ENCODE measurements around the gene OPCML. TPM values are rescaled to one million over a fixed set of nuclear protein-coding genes. Genes with fewer than 3 reads are reported as not detected.

Gene OPCML
- polyA plus RNA-seq, 3 donors from 2014 or later = not detected

- Mint-ChIP-seq H3K9me3 (peaks cover 0 to 17% (median 3%) of the 10 kb centered on the region in 6 donors), H3K4me3 (no peak overlapping the region), H3K36me3 (no peaks in the 10 kb centered on the region), H3K4me1 (no peaks in the 10 kb centered on the region), H3K27me3 (ENCODE audit: low read depth in 3 of 3) (peaks cover 3 to 8% (median 3%) of the 10 kb centered on the region in 3 donors), H3K27ac (no peak overlapping the region)
- DNase-seq = no peak
Measured at GRCh38 chr11:133476570-133477250, 55.6 kb downstream of the OPCML start.

- Mint-ChIP-seq H3K27me3 (ENCODE audit: low read depth in 3 of 3) (peaks cover 0 to 6% (median 3%) of the 10 kb centered on the region in 3 donors), H3K9me3 (peaks cover 2 to 9% (median 4%) of the 10 kb centered on the region in 6 donors), H3K36me3 (no peaks in the 10 kb centered on the region), H3K4me3 (no peak overlapping the region), H3K27ac (no peak overlapping the region), H3K4me1 (no peaks in the 10 kb centered on the region)
- no peak for DNase-seq
Measured at GRCh38 chr11:133474461-133474860, 57.8 kb downstream of the OPCML start.

GRCh38 chr11:133467686-133468085 lies 64.6 kb downstream of the OPCML start:
- H3K4me3 Mint-ChIP-seq = no peak overlapping the region
- peaks cover 0 to 2% (median 0%) of the 10 kb centered on the region in 3 donors for H3K27me3 Mint-ChIP-seq (ENCODE audit: low read depth in 3 of 3)
- no peaks in the 10 kb centered on the region for H3K36me3 Mint-ChIP-seq
- H3K27ac Mint-ChIP-seq = no peak overlapping the region
- no peaks in the 10 kb centered on the region for H3K4me1 Mint-ChIP-seq
- H3K9me3 Mint-ChIP-seq = peaks cover 0 to 8% (median 2%) of the 10 kb centered on the region in 6 donors
- DNase-seq = no peak

- peaks cover 0 to under 1% (median 0%) of the 10 kb centered on the region in 3 donors for H3K27me3 Mint-ChIP-seq (ENCODE audit: low read depth in 3 of 3)
- H3K27ac Mint-ChIP-seq = no peak overlapping the region
- DNase-seq = no peak
- H3K4me1 Mint-ChIP-seq = no peaks in the 10 kb centered on the region
- no peaks in the 10 kb centered on the region for H3K36me3 Mint-ChIP-seq
- peaks cover 0 to 8% (median under 1%) of the 10 kb centered on the region in 6 donors for H3K9me3 Mint-ChIP-seq
- H3K4me3 Mint-ChIP-seq = no peak overlapping the region
Measured at GRCh38 chr11:133443206-133443747, 89.0 kb downstream of the OPCML start.

GRCh38 chr11:133441964-133442660 lies 90.2 kb downstream of the OPCML start:
- Mint-ChIP-seq H3K9me3 (peaks cover 0 to 8% (median 2%) of the 10 kb centered on the region in 6 donors), H3K36me3 (no peaks in the 10 kb centered on the region), H3K27ac (no peak overlapping the region)

GRCh38 chr11:133425992-133426391 lies 106.3 kb downstream of the OPCML start:
- H3K9me3 Mint-ChIP-seq = peaks cover 0 to 16% (median 2%) of the 10 kb centered on the region in 6 donors
- H3K27me3 Mint-ChIP-seq (ENCODE audit: low read depth in 3 of 3) = no peaks in the 10 kb centered on the region
- DNase-seq = no peak
- H3K36me3 Mint-ChIP-seq = no peaks in the 10 kb centered on the region
- H3K4me1 Mint-ChIP-seq = no peaks in the 10 kb centered on the region
- H3K4me3 Mint-ChIP-seq = no peak overlapping the region
- no peak overlapping the region for H3K27ac Mint-ChIP-seq

More at GRCh38 chr11:133441964-133442660, 90.2 kb downstream of the OPCML start:
- H3K27me3 Mint-ChIP-seq (ENCODE audit: low read depth in 3 of 3) = no peaks in the 10 kb centered on the region
- DNase-seq = no peak
- no peak overlapping the region for H3K4me3 Mint-ChIP-seq
- H3K4me1 Mint-ChIP-seq = no peaks in the 10 kb centered on the region

GRCh38 chr11:133425245-133425644 lies 107.1 kb downstream of the OPCML start:
- peaks cover 0 to 16% (median 3%) of the 10 kb centered on the region in 6 donors for H3K9me3 Mint-ChIP-seq
- H3K27me3 Mint-ChIP-seq (ENCODE audit: low read depth in 3 of 3) = no peaks in the 10 kb centered on the region
- H3K4me3 Mint-ChIP-seq = no peak overlapping the region
- no peak for DNase-seq
- no peaks in the 10 kb centered on the region for H3K36me3 Mint-ChIP-seq
- H3K27ac Mint-ChIP-seq = no peak overlapping the region
- H3K4me1 Mint-ChIP-seq = no peaks in the 10 kb centered on the region

GRCh38 chr11:133418218-133418617 lies 114.1 kb downstream of the OPCML start:
- Mint-ChIP-seq H3K27ac (no peak overlapping the region), H3K4me1 (no peaks in the 10 kb centered on the region), H3K9me3 (peaks cover 0 to 25% (median 5%) of the 10 kb centered on the region in 6 donors), H3K27me3 (ENCODE audit: low read depth in 3 of 3) (peaks cover 0 to 2% (median 0%) of the 10 kb centered on the region in 3 donors), H3K4me3 (no peak overlapping the region), H3K36me3 (no peaks in the 10 kb centered on the region)
- no peak for DNase-seq

- Mint-ChIP-seq H3K9me3 (peaks cover 0 to 12% (median 1%) of the 10 kb centered on the region in 6 donors), H3K36me3 (no peaks in the 10 kb centered on the region), H3K4me1 (no peaks in the 10 kb centered on the region), H3K4me3 (no peak overlapping the region), H3K27ac (no peak overlapping the region), H3K27me3 (ENCODE audit: low read depth in 3 of 3) (peaks cover 0 to 2% (median 0%) of the 10 kb centered on the region in 3 donors)
- no peak for DNase-seq
Measured at GRCh38 chr11:133414506-133414905, 117.8 kb downstream of the OPCML start.

GRCh38 chr11:133413703-133414102 lies 118.6 kb downstream of the OPCML start:
- Mint-ChIP-seq H3K27ac (no peak overlapping the region), H3K9me3 (peaks cover 0 to 16% (median 1%) of the 10 kb centered on the region in 6 donors), H3K4me1 (no peaks in the 10 kb centered on the region), H3K27me3 (ENCODE audit: low read depth in 3 of 3) (peaks cover 0 to 2% (median 0%) of the 10 kb centered on the region in 3 donors), H3K4me3 (no peak overlapping the region), H3K36me3 (no peaks in the 10 kb centered on the region)
- DNase-seq = no peak

- DNase-seq = no peak
- Mint-ChIP-seq H3K36me3 (no peaks in the 10 kb centered on the region), H3K4me1 (no peaks in the 10 kb centered on the region), H3K9me3 (peaks cover 0 to 14% (median 3%) of the 10 kb centered on the region in 6 donors), H3K27me3 (ENCODE audit: low read depth in 3 of 3) (no peaks in the 10 kb centered on the region), H3K27ac (no peak overlapping the region), H3K4me3 (no peak overlapping the region)
Measured at GRCh38 chr11:133409799-133410198, 122.5 kb downstream of the OPCML start.

GRCh38 chr11:133408936-133409335 lies 123.4 kb downstream of the OPCML start:
- Mint-ChIP-seq H3K27me3 (ENCODE audit: low read depth in 3 of 3) (no peaks in the 10 kb centered on the region), H3K36me3 (no peaks in the 10 kb centered on the region), H3K4me3 (no peak overlapping the region), H3K27ac (no peak overlapping the region), H3K9me3 (peaks cover 0 to 14% (median 3%) of the 10 kb centered on the region in 6 donors), H3K4me1 (no peaks in the 10 kb centered on the region)
- no peak for DNase-seq

GRCh38 chr11:133408402-133408801 lies 123.9 kb downstream of the OPCML start:
- no peak for DNase-seq
- no peaks in the 10 kb centered on the region for H3K4me1 Mint-ChIP-seq
- no peaks in the 10 kb centered on the region for H3K36me3 Mint-ChIP-seq
- H3K27ac Mint-ChIP-seq = no peak overlapping the region
- H3K9me3 Mint-ChIP-seq = peaks cover 0 to 14% (median 3%) of the 10 kb centered on the region in 6 donors
- H3K27me3 Mint-ChIP-seq (ENCODE audit: low read depth in 3 of 3) = no peaks in the 10 kb centered on the region
- H3K4me3 Mint-ChIP-seq = no peak overlapping the region

GRCh38 chr11:133406489-133406888 lies 125.8 kb downstream of the OPCML start:
- no peaks in the 10 kb centered on the region for H3K27me3 Mint-ChIP-seq (ENCODE audit: low read depth in 3 of 3)
- H3K4me3 Mint-ChIP-seq = no peak overlapping the region
- H3K27ac Mint-ChIP-seq = no peak overlapping the region
- no peak for DNase-seq
- no peaks in the 10 kb centered on the region for H3K36me3 Mint-ChIP-seq
- H3K9me3 Mint-ChIP-seq = peaks cover 0 to 11% (median 3%) of the 10 kb centered on the region in 6 donors
- H3K4me1 Mint-ChIP-seq = no peaks in the 10 kb centered on the region

Data from immature natural killer cell (primary cell).